Mononuclear cell (primary cell): ENCODE data around the gene DEPP1. TPM values are rescaled to one million over a fixed set of nuclear protein-coding genes. Genes with fewer than 3 reads are reported as not detected.

ENCODE experiments used
- H3K27me3 ChIP-seq: 2 replicates; pipeline ENCODE4 v1.6.0; 2011; ENCODE audit warnings: low read length, control low read depth; ENCODE audit not compliant: insufficient read depth
- H3K4me1 ChIP-seq: 2 replicates; pipeline ENCODE4 v1.5.1; 2011; ENCODE audit warnings: mild to moderate bottlenecking, low read length, control low read depth; ENCODE audit not compliant: insufficient read depth
- H3K4me3 ChIP-seq: 2 replicates; pipeline ENCODE4 v1.5.1; 2011; ENCODE audit warnings: mild to moderate bottlenecking, low read length, moderate library complexity
- H3K9me3 ChIP-seq: 2 replicates; pipeline ENCODE4 v1.5.1; 2011; ENCODE audit warnings: low read depth, mild to moderate bottlenecking, control low read depth, low read length
- total RNA-seq: library from RNA; depleted of rRNA; stranded (reverse); fragments of >200 nt; gene quantifications from one replicate; pipeline ENCODE4 v1.2.3, GENCODE V29; 2012

The DEPP1 gene
- total RNA-seq, 1 donor = 0.21 TPM

DNA sequence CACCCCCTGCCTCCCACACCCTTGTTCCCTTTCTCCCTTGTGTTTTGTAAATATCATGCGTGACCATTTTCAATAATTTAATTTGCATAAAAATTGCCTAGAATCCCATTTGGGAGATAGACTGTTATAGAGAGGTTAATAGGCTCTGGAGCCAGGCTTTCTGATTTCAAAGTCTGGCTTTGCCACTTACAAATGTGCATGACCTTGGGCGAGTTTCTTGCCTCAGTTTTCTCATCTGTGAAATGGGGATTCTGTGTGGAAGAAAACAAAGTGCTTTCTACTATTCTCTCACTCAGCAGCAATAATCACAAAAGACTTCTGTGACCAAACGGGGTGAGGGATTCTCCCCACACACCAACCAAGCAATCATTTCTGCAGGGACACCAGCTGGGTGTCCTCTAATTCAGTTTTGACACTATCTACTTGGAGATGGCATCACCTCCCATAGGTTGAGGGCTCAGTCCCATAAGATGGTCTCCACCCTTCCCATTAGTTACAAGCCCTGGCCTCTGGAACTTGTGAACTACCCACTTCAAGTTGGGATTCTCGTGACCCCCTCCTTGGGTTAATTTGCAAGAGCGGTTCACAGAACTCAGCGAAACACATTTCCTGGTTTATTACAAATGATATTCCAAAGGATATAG lies 18.6 kb upstream of the DEPP1 start:
- no peaks in the 10 kb centered on the region for H3K27me3 ChIP-seq
- no peaks in the 10 kb centered on the region for H3K9me3 ChIP-seq
- H3K4me3 ChIP-seq = no peak overlapping the region
- peaks cover 32% of the 10 kb centered on the region for H3K4me1 ChIP-seq

DNA sequence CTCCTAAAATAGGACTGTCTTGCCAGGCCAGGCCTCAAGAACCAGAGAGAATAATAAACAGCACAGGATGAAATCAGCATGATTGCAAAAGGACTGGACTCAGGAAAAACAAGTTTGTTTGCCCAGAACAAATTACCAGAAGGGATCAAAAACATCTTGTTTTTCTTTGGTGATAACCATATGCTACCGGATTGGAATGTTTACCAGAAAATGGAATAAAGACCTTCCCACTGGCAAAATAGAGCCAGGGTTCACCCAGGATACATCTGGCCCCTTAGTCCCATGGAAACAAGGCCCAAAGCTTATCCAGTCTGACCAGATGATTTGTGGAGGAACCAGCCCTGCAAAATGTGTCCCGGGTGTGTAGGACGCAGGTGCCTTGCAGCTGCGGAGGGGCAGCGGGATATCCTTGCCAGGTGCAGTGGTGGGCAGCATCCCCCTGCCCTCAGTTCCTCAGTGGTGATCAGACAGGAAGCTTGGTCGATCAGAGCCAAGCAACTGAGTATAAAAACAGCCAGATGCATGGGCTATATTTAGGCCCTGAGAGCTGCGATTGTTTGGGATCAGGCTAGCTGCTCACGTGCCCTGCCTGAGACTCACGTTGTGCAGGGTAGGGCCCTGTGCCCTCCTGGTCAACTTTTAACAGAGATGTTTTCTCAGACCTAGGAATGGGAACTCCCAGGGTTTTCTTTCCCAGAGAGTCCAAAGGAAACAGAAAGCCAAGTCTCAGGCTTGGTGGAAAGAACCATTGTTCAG lies 17.5 kb upstream of the DEPP1 start:
- Histone ChIP-seq H3K27me3 (no peaks in the 10 kb centered on the region), H3K4me3 (no peak overlapping the region), H3K9me3 (no peaks in the 10 kb centered on the region), H3K4me1 (peaks cover 27% of the 10 kb centered on the region)

GRCh38 chr10:44995581-44995913 lies 16.9 kb upstream of the DEPP1 start:
- H3K4me3 ChIP-seq = no peak overlapping the region
- peaks cover 26% of the 10 kb centered on the region for H3K4me1 ChIP-seq
- no peaks in the 10 kb centered on the region for H3K9me3 ChIP-seq
- H3K27me3 ChIP-seq = no peaks in the 10 kb centered on the region

DNA sequence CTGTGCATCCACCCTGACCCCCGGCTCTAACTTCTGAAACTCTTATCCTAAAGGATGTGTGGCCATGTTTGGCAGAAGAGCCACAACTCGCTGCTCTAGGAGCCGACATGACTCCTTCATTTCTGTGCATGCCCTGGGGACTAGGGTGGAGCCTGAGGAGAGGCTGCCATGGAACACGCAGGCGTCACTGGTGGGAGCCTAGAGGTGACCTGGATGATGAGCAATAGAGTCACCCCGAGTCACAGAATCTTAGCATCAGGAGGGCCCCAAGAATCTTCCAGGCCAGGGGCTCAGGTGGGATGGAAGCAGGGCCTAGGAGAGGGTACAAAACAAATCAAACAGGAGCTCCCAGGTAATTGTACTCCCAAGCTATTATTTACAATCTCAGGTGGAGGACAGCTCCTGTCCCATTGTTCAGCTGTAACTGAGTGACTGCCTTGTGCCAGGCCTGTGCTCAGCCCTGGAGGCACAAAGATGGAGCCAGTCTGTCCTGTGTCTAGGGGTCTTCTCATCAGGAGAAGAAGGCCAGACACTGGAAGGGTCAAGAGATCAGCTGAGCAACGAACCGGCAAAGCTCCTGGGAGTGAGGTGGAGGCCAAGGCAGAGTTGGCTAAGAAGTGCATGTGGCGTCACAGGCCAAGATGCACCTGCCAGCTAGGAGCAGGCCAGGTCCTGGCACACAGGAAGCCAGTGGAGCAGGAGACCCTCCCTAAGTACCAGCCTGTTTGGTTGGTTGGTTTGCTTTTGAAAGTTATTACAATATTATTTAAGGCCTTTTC lies 16.3 kb upstream of the DEPP1 start:
- peaks cover 20% of the 10 kb centered on the region for H3K4me1 ChIP-seq

DNA sequence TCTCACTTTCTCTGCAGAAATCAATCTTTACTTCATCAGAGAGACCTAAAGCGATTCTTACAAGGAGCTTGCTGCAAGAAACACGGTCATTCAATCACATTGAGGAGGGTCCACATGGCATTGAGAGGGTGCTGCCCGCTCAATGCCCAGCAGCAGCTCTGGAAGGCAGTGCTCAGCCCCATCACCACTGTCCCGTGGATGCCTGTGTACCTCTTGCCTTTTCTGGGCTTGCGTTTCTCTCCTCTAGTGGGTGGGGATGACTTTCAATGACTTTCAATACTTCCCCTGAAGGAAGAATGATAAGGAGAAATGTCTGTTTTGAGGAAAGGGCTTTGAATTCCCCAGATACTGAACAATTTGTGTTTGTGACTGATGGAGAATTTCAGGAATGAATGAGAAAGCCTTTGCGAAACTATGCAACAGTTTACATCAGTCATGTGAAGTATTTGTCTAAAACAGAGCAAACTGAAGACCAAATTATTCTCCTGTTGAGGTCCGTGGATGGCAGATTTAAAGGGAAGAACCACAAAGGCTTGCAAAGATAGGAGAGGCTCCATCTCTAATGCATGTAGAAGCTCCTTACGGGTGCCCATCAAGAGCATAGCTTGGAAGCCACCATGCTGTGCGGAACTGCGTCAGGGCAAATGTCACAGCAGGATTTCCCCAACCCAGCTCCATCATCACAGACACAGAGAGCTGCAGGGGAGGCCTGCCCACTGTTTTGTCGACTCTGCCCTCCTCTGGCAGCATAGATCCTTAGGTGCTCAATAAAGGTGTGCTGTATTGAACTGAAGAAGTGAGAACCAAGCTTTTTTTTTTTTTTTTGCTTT lies 15.5 kb upstream of the DEPP1 start:
- no peaks in the 10 kb centered on the region for H3K9me3 ChIP-seq
- H3K27me3 ChIP-seq = no peaks in the 10 kb centered on the region
- H3K4me1 ChIP-seq = peaks cover 19% of the 10 kb centered on the region
- no peak overlapping the region for H3K4me3 ChIP-seq

More for the DNA sequence above, 16.3 kb upstream of the DEPP1 start:
- H3K4me3 ChIP-seq = no peak overlapping the region
- H3K9me3 ChIP-seq = no peaks in the 10 kb centered on the region
- no peaks in the 10 kb centered on the region for H3K27me3 ChIP-seq

DNA sequence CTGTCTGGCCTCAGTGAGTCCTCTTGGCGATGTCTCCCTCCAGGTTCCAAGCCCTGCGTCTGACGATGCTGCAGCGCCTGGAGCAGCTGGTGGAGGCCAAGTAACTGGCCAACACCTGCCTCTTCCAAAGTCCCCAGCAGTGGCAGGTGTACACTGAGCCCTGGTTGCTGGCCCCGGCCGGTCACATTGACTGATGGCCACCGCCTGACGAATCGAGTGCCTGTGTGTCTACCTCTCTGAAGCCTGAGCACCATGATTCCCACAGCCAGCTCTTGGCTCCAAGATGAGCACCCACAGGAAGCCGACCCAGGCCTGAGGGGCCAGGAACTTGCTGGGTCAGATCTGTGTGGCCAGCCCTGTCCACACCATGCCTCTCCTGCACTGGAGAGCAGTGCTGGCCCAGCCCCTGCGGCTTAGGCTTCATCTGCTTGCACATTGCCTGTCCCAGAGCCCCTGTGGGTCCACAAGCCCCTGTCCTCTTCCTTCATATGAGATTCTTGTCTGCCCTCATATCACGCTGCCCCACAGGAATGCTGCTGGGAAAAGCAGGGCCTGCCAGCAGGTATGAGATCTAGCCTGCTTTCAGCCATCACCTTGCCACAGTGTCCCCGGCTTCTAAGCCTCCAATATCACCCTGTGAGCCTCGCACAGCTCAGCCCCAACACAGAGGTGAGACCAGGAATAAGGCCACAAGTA lies 14.8 kb upstream of the DEPP1 start:
- Histone ChIP-seq H3K4me3 (no peak overlapping the region), H3K27me3 (no peaks in the 10 kb centered on the region), H3K9me3 (no peaks in the 10 kb centered on the region), H3K4me1 (peaks cover 19% of the 10 kb centered on the region)

DNA sequence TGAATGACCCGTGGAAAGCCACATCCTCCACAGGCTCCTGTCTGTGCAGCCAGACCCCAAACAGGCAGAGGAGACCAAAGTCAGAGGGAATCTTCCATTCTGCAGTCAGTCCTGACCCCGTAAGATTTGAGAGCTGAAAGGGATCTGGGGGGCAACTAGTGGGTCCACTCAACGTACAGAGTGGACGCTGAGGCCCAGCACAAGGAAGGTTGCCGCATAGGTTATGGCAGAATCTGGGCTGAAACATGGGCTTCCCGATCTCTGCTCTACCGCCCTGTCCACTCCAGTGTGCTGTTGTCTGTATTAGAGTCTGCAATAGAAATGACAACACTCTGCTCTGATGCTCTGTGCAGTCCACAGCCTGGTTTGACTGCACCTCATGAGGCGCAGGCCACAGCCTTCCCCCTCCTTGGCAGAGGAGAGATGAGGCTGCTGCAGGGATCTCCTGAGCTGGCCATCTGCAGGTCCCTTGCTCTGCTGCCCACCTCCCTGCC lies 14.2 kb upstream of the DEPP1 start:
- Histone ChIP-seq H3K9me3 (no peaks in the 10 kb centered on the region), H3K4me3 (no peak overlapping the region), H3K27me3 (no peaks in the 10 kb centered on the region), H3K4me1 (peaks cover 19% of the 10 kb centered on the region)

GRCh38 chr10:44992070-44992731 lies 13.6 kb upstream of the DEPP1 start:
- peaks cover 19% of the 10 kb centered on the region for H3K4me1 ChIP-seq
- H3K27me3 ChIP-seq = no peaks in the 10 kb centered on the region
- H3K4me3 ChIP-seq = no peak overlapping the region
- H3K9me3 ChIP-seq = no peaks in the 10 kb centered on the region

GRCh38 chr10:44991571-44991970 lies 13.0 kb upstream of the DEPP1 start:
- H3K27me3 ChIP-seq = no peaks in the 10 kb centered on the region
- no peaks in the 10 kb centered on the region for H3K9me3 ChIP-seq
- H3K4me1 ChIP-seq = peaks cover 17% of the 10 kb centered on the region

GRCh38 chr10:44990965-44991364 lies 12.4 kb upstream of the DEPP1 start:
- Histone ChIP-seq H3K4me3 (no peak overlapping the region), H3K27me3 (no peaks in the 10 kb centered on the region), H3K4me1 (peaks cover 11% of the 10 kb centered on the region), H3K9me3 (no peaks in the 10 kb centered on the region)

More at GRCh38 chr10:44991571-44991970, 13.0 kb upstream of the DEPP1 start:
- H3K4me3 ChIP-seq = no peak overlapping the region

DNA sequence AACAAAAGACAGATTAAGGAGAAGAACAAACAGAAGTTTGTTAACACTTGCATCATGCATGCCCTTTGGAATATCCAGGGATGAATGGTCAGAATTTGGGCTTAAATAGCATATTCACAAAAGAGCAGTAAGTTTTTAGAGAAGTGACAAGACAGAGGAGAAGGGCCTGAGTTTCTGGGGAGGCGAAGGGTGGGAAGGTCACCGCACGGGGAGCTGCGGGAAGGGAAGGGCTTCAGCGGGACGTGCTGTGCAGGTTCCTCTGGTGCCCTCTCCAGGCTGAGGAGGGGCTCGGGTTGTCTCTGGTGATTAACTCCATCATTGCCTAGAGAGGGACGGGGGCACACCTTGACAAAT lies 11.7 kb upstream of the DEPP1 start:
- H3K9me3 ChIP-seq = no peaks in the 10 kb centered on the region
- no peak overlapping the region for H3K4me3 ChIP-seq
- peaks cover 5% of the 10 kb centered on the region for H3K4me1 ChIP-seq
- H3K27me3 ChIP-seq = no peaks in the 10 kb centered on the region

- Histone ChIP-seq H3K9me3 (no peaks in the 10 kb centered on the region), H3K27me3 (no peaks in the 10 kb centered on the region), H3K4me3 (no peak overlapping the region), H3K4me1 (no peaks in the 10 kb centered on the region)
These were observed 11.1 kb upstream of the DEPP1 start for GRCh38 chr10:44989597-44990301.

DNA sequence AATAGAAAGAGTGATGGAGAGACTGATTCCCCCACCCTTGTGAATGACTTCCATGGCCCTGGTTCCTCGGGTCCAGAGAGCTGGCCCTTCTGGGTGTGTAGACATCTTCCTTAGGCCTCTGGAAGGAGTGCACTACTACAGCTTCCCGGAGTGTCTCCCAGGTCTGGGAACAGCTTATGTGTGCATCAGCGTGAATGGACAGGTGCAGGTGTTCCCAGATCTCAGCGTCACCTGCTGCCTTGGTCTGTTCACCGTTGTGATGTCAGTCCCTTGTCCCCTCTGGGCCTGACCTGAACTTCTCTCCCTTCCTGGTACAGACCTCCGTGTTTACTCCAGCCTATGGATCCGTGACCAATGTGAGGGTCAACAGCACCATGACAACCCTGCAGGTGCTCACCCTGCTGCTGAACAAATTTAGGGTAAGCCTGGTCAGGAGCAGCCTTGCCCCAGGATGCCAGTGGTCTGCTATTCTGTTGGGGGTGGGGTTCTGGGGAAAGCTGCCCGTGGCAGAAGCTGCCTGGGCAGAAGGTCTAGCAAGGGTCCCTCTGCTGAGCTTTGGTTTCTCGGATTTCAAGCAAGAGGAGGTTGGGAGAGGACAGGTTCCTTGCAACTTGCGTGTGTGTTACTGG lies 10.5 kb upstream of the DEPP1 start:
- Histone ChIP-seq H3K4me1 (no peaks in the 10 kb centered on the region), H3K27me3 (no peaks in the 10 kb centered on the region), H3K4me3 (no peak overlapping the region)

More for the DNA sequence above, 10.5 kb upstream of the DEPP1 start:
- H3K9me3 ChIP-seq = no peaks in the 10 kb centered on the region
